Duodenal mucosa (tissue), 2 donors: ENCODE data around the gene DGAT2L6.

Source experiments
- H3K27ac ChIP-seq: one replicate; pipeline ENCODE4 v1.7.0; 2013; ENCODE audit warnings: low read depth, low read length
- H3K27me3 ChIP-seq, 2 donors: one replicate each; pipeline ENCODE4 v1.7.0; 2013; ENCODE audit warnings: low read length in 2 of 2, control low read depth in 1 of 2; ENCODE audit not compliant: insufficient read depth in 2 of 2, control insufficient read depth in 1 of 2
- H3K36me3 ChIP-seq, 2 donors: one replicate each; pipeline ENCODE4 v1.7.0; 2013; ENCODE audit warnings: low read length in 2 of 2, control low read depth in 1 of 2; ENCODE audit not compliant: insufficient read depth in 2 of 2, control insufficient read depth in 1 of 2
- H3K4me1 ChIP-seq, 2 donors: one replicate each; pipeline ENCODE4 v1.7.0; 2013; ENCODE audit warnings: low read length in 2 of 2, control low read depth in 1 of 2; ENCODE audit not compliant: insufficient read depth in 2 of 2, control insufficient read depth in 1 of 2
- H3K4me3 ChIP-seq, 2 donors: one replicate each; pipeline ENCODE4 v1.7.0; 2013; ENCODE audit warnings: low read length in 2 of 2, low read depth in 1 of 2
- H3K9ac ChIP-seq, 2 donors: one replicate each; pipeline ENCODE4 v1.7.0; 2013; ENCODE audit warnings: low read length in 2 of 2, low read depth in 1 of 2
- H3K9me3 ChIP-seq, 2 donors: one replicate each; pipeline ENCODE4 v1.7.0; 2013; ENCODE audit warnings: low read length in 2 of 2, control low read depth in 1 of 2; ENCODE audit not compliant: control insufficient read depth in 1 of 2

The DGAT2L6 gene

GRCh38 chrX:70141373-70141772, 35.9 kb upstream of the DGAT2L6 start:
- peaks cover 0 to 3% of the 10 kb centered on the region in 2 donors for H3K36me3 ChIP-seq
- H3K27ac ChIP-seq = no peak overlapping the region
- no peak overlapping the region for H3K9ac ChIP-seq
- H3K27me3 ChIP-seq = no peaks in the 10 kb centered on the region
- no peaks in the 10 kb centered on the region for H3K9me3 ChIP-seq
- H3K4me3 ChIP-seq = no peak overlapping the region
- H3K4me1 ChIP-seq = no peaks in the 10 kb centered on the region

DNA sequence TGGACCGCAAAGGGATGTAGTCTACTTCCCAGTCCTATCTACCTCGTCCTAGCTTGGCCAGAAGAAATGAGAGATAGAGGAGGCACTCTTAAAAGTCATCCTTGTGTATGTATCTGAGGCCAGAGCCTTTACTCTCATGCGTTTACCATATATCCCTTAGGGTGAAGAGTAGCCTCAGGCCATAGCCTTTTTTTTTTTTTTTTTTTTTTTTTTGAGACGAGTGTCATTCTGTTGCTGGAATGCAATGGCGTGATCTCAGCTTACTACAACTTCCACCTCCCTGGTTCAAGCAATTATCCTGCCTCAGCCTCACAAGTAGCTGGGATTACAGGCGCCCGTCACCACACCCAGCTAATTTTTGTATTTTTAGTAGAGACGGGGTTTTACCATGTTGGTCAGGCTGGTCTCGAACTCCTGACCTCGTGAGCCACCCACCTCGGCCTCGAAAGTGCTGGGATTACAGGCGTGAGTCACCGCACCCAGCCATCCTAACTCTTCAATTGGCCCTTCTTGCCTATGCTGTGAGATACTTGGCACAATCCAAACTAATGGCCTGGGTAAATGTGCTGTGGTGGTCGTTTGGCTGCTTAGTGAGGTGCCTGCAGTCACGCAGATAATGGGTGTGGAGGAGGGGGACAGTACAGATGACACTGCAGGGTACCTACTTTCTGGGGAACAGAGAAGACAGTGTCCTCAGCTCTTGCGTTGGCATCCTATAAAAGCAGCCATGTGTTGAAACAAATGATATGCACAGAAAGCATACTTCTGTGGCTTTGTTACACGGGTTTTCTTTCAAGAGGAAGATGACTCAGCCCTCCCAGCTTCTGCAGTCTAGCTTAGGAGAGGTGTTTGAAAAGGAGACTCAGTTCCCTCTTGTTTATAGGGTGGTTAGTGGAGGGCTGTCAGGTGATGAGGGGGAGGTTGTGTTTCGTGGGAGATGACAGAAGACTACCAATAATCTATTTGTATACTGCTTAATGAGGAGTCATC, 10.4 kb upstream of the DGAT2L6 start:
- Histone ChIP-seq H3K27ac (no peak overlapping the region), H3K27me3 (no peaks in the 10 kb centered on the region), H3K9ac (no peak overlapping the region), H3K4me3 (no peak overlapping the region), H3K9me3 (no peaks in the 10 kb centered on the region), H3K4me1 (peaks cover 0 to 4% of the 10 kb centered on the region in 2 donors), H3K36me3 (peaks cover 0 to 8% of the 10 kb centered on the region in 2 donors)

- Histone ChIP-seq H3K4me3 (peak overlapping the region in 1 of 2 donors; percentile 35), H3K9ac (no peak overlapping the region), H3K9me3 (no peaks in the 10 kb centered on the region), H3K27ac (no peak overlapping the region), H3K27me3 (no peaks in the 10 kb centered on the region), H3K4me1 (peaks cover 0 to 4% of the 10 kb centered on the region in 2 donors), H3K36me3 (peaks cover 0 to 8% of the 10 kb centered on the region in 2 donors)
These were observed 8.8 kb upstream of the DGAT2L6 start for GRCh38 chrX:70168238-70169188.

DNA sequence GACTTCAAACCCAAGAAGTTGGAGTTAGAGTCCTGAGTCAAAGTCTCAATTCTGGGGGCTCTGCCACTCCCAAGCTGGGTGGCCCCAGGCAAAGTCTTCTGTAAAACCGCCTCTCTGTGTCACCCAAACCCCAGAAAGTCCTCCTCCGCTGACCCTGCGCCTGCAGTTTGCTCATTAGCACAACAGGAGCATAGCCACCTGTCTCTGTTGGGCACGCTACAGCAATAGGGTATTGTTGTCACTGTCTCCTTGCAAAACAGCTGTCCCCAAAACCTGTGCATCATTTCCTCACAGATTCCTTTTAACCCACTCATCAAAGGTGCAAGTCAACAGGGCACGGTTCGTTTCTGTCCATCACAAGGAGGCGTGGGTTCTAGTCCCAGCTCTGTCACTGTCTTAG, 8.0 kb upstream of the DGAT2L6 start:
- H3K27me3 ChIP-seq = no peaks in the 10 kb centered on the region
- peaks cover 0 to 4% of the 10 kb centered on the region in 2 donors for H3K4me1 ChIP-seq
- no peak overlapping the region for H3K27ac ChIP-seq
- H3K9me3 ChIP-seq = no peaks in the 10 kb centered on the region
- no peak overlapping the region for H3K4me3 ChIP-seq
- H3K9ac ChIP-seq = no peak overlapping the region
- H3K36me3 ChIP-seq = peaks cover 0 to 8% of the 10 kb centered on the region in 2 donors

DNA sequence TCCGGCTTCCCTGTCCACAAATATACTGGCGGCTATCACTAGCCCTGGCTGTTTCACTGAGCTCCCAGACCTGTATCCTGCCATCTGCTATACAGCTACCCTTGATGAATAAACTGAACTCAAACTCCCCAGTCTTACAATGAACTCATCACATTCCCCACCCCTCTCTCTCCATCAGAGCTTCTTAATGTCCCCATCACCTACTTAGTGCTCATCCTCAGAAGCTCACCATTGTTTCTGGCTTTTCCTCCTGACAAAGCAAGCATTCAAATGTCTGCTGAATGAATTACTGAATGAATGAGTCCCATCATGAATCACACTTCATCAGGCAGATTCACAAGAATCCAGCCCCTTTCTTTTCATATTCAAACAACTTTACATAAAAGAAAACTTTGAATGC, 5.7 kb upstream of the DGAT2L6 start:
- H3K9ac ChIP-seq = no peak overlapping the region
- H3K4me3 ChIP-seq = no peak overlapping the region
- no peaks in the 10 kb centered on the region for H3K27me3 ChIP-seq
- H3K27ac ChIP-seq = no peak overlapping the region
- H3K4me1 ChIP-seq = peaks cover 0 to 4% of the 10 kb centered on the region in 2 donors
- H3K9me3 ChIP-seq = no peaks in the 10 kb centered on the region
- H3K36me3 ChIP-seq = no peaks in the 10 kb centered on the region

DNA sequence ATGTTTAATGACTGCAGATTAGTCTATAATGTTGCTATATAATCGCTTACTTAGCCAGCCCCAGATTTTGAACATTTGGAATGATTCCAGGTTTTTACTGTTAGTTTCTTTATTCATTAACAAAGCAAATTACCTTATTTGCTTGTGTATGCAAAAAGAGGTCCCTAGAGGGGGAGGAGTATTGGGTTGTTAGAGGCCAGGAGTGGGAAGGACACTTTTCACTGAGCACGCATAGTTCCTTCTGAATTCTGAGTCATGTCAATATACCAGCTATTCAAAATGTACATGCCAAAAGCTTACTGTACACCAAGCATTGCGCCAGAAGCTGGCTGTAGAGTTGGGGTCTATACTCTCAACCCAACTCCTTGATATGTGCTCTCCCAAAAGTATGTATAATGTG, 5.1 kb upstream of the DGAT2L6 start:
- H3K9ac ChIP-seq = no peak overlapping the region
- H3K36me3 ChIP-seq = no peaks in the 10 kb centered on the region
- no peaks in the 10 kb centered on the region for H3K9me3 ChIP-seq
- no peaks in the 10 kb centered on the region for H3K27me3 ChIP-seq
- no peak overlapping the region for H3K27ac ChIP-seq
- no peak overlapping the region for H3K4me3 ChIP-seq
- H3K4me1 ChIP-seq = peaks cover 0 to 4% of the 10 kb centered on the region in 2 donors

DNA sequence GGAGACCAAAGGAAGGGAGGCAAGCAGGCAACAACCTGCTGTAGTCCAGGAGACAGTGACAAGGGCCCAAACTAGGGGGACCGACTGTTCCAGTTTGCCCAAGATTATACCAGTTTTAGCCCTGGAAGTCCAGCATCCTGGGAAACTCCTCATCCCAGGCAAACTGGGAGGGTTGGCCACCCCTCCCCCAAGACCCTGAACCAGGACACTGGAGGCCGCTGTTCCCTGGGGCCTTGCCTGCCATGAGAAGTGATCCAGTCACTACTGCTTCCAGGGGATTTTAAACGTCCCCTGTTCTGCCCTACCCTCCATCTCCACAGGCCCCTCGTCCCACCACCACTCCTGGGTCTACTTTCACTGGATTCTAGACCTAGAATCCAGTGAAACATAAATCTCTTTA, 4.3 kb upstream of the DGAT2L6 start:
- peaks cover 0 to 4% of the 10 kb centered on the region in 2 donors for H3K4me1 ChIP-seq
- no peaks in the 10 kb centered on the region for H3K9me3 ChIP-seq
- H3K9ac ChIP-seq = no peak overlapping the region
- H3K27ac ChIP-seq = no peak overlapping the region
- no peak overlapping the region for H3K4me3 ChIP-seq
- H3K36me3 ChIP-seq = no peaks in the 10 kb centered on the region
- H3K27me3 ChIP-seq = no peaks in the 10 kb centered on the region

DNA sequence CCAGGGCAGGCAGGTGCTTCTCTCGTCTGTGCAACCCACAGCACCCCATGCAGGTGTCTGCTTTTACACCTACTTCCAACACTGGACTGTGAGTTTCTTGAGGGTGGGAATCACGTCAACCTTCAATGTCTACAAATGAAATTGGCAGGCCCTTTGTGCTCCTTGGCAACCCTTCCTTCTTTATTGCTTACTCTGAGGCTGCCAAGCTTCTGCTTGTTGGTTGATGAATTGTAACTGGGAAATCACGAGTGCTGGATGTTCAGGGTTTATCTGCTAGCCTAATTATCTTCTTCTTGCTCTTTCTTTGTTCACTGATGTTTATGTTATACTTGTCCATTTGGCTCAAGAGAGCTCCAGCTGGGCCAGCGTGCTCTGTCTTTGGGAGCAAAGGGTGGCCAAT, 2.5 kb upstream of the DGAT2L6 start:
- H3K9ac ChIP-seq = no peak overlapping the region
- no peaks in the 10 kb centered on the region for H3K4me1 ChIP-seq
- no peaks in the 10 kb centered on the region for H3K36me3 ChIP-seq
- H3K27me3 ChIP-seq = no peaks in the 10 kb centered on the region
- H3K4me3 ChIP-seq = no peak overlapping the region
- H3K9me3 ChIP-seq = no peaks in the 10 kb centered on the region
- H3K27ac ChIP-seq = no peak overlapping the region

GRCh38 chrX:70175338-70175737, 1.9 kb upstream of the DGAT2L6 start:
- no peak overlapping the region for H3K4me3 ChIP-seq
- H3K27me3 ChIP-seq = no peaks in the 10 kb centered on the region
- no peak overlapping the region for H3K9ac ChIP-seq
- no peaks in the 10 kb centered on the region for H3K4me1 ChIP-seq
- no peak overlapping the region for H3K27ac ChIP-seq
- no peaks in the 10 kb centered on the region for H3K9me3 ChIP-seq
- no peaks in the 10 kb centered on the region for H3K36me3 ChIP-seq

DNA sequence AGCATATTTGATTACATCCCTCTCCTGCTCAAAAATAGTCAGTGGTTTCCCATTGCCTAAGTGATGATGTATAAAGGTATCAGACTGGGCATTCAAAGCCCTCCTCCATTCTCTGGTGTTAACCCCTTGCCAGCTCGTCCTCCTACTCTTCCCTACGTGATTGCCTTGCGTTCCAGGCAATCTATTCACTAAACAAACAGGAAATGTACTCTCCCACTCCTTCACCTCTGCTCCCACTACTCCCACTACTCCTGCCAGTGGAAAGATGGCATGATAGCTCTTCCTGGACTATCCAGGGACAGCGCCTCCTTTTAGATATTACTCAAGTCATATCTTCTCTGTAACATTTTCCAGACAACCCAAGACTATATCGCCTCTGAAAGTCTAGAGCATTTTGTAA, 5.8 kb downstream of the DGAT2L6 start:
- no peak overlapping the region for H3K4me3 ChIP-seq
- no peaks in the 10 kb centered on the region for H3K27me3 ChIP-seq
- H3K9ac ChIP-seq = no peak overlapping the region
- H3K36me3 ChIP-seq = no peaks in the 10 kb centered on the region
- no peaks in the 10 kb centered on the region for H3K9me3 ChIP-seq
- no peaks in the 10 kb centered on the region for H3K4me1 ChIP-seq
- no peak overlapping the region for H3K27ac ChIP-seq
